GM18868 (cell line): Measurements from ENCODE around the gene TMEM215.

Source experiments
- ATAC-seq: cut with Tn5 transposase; IDR thresholded peaks from one replicate; pipeline ENCODE4 v1.9.1; 2021; ENCODE audit warnings: mild to moderate bottlenecking, moderate library complexity; ENCODE audit not compliant: unreplicated experiment

The TMEM215 gene

DNA sequence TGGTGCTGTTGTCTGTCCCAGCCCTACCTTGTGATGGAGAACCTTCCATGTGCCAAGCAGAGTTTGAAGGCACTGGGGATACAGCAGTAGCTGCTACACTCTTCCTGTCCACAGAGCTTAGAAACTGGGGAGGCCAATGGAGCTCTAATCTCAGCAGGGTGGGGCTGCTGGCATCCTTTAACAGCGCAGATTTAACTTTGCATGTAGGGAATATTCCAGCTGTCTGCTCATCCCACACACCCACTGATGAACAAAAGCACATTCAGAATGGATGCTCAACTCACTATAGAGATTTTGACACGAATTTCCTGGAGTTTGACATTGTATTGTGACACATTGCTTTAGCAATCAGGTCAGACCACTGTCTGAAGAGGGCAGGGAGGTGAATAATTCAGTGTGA is 49.0 kb downstream of the TMEM215 start:
- no peak for ATAC-seq
